Activated CD4-positive, alpha-beta memory T cell treated with anti-CD3 and anti-CD28 coated beads for 36 hours (primary cell): Measurements from ENCODE around the gene PLEKHB1. TPM values are rescaled to one million over a fixed set of nuclear protein-coding genes. Genes with fewer than 3 reads are reported as not detected.

Experiments
- CTCF ChIA-PET: fragments of 350-600 bp; sonication (Branson Sonifier 250); formaldehyde crosslinking; loops from one replicate; lab custom pipeline; 2021; ENCODE audit warnings: antibody characterized with exemption, inconsistent platforms; lab: Charles Lee
- POLR2A ChIA-PET: fragments of 350-600 bp; sonication (Branson Sonifier 250); formaldehyde crosslinking; loops from one replicate; lab custom pipeline; 2021; ENCODE audit warnings: antibody characterized with exemption; lab: Charles Lee
- DNase-seq: peaks from one replicate; pipeline ENCODE4 v3.0.0-alpha.2; 2020
- H3K27ac Mint-ChIP-seq: one replicate; pipeline ENCODE4 v1.8.0; 2021; ENCODE audit warnings: mixed read lengths
- H3K27me3 Mint-ChIP-seq: one replicate; pipeline ENCODE4 v1.8.0; 2021; ENCODE audit warnings: mixed read lengths
- H3K36me3 Mint-ChIP-seq: one replicate; pipeline ENCODE4 v1.8.0; 2021; ENCODE audit warnings: mixed read lengths
- H3K4me1 Mint-ChIP-seq: one replicate; pipeline ENCODE4 v1.8.0; 2021; ENCODE audit warnings: low read depth, mixed read lengths
- H3K4me3 Mint-ChIP-seq: one replicate; pipeline ENCODE4 v1.8.0; 2021; ENCODE audit warnings: mild to moderate bottlenecking, mixed read lengths
- H3K9me3 Mint-ChIP-seq: one replicate; pipeline ENCODE4 v1.8.0; 2021; ENCODE audit warnings: mixed read lengths
- intact Hi-C: fragments of 100-400 bp; cut with micrococcal nuclease; formaldehyde crosslinking; loops from one replicate; pipeline ENCODE4 v1.15.1; 2023
- total RNA-seq, 2 experiments: library from RNA; stranded (reverse); gene quantifications; one replicate each; pipeline ENCODE4 v1.2.3, GENCODE V29; 2021

Gene PLEKHB1
- total RNA-seq, 2 experiments from 2014 or later: 13.2 to 16.0 TPM

GRCh38 chr11:73648571-73649046, 2.2 kb downstream of the PLEKHB1 start:
- Mint-ChIP-seq H3K9me3 (no peaks in the 10 kb centered on the region), H3K36me3 (no peaks in the 10 kb centered on the region), H3K27ac (no peak overlapping the region), H3K27me3 (no peaks in the 10 kb centered on the region), H3K4me1 (peaks cover 7% of the 10 kb centered on the region), H3K4me3 (no peak overlapping the region)
- DNase-seq: no peak
- ChIA-PET CTCF (interaction anchor here (1.8 to 5.1 kb wide), 3 partner anchors 11 to 299 kb away, joined by 6 to 28 read pairs (median 11); no protein-coding TSS in a partner anchor), POLR2A (no interaction called here)
- intact Hi-C loops: no loop called here

DNA sequence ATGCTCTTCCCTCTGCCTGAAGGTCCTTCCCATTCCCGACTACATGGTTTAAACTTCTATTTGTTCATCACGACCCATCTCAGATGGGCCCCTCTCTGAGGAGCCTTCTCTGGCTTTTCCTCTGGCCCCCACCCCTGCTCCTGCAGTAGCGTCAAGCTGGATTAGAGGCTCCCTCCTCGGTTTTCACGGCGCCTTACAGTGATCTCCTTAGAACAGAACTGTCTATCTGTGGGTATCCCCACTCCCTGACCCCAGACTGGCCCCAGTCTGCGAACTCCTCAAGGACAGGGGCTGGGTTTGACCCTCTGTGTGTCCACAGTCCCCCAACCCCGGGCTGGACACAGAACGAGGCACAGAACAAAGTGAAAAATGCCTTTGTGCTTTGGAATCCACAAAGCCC, 2.8 kb downstream of the PLEKHB1 start:
- no peak overlapping the region for H3K4me3 Mint-ChIP-seq
- CTCF ChIA-PET: interaction anchor here (2.5 to 5.1 kb wide), 2 partner anchors 11 to 23 kb away, joined by 11 to 28 read pairs; no protein-coding TSS in a partner anchor
- peaks cover 7% of the 10 kb centered on the region for H3K4me1 Mint-ChIP-seq
- H3K9me3 Mint-ChIP-seq: no peaks in the 10 kb centered on the region
- intact Hi-C loops: no loop called here
- H3K27ac Mint-ChIP-seq: no peak overlapping the region
- POLR2A ChIA-PET: no interaction called here
- DNase-seq: no peak
- no peaks in the 10 kb centered on the region for H3K27me3 Mint-ChIP-seq
- H3K36me3 Mint-ChIP-seq: no peaks in the 10 kb centered on the region

DNA sequence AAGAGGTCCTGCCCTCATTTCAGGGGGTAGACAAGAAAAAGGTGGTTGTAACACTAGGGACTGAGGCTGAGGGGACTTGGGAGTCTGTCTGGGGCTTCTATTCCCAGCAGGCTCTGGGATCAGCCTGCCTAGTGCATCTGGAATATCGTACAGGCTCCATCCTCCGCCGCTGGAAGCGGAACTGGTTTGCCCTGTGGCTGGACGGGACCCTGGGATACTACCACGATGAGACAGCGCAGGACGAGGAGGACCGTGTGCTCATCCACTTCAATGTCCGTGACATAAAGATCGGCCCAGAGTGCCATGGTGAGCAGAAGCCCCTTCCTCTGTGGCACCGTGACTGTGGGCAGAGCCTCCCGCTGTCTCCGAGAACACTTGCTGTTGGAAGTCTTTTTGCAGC, 4.0 kb downstream of the PLEKHB1 start:
- Mint-ChIP-seq H3K9me3 (no peaks in the 10 kb centered on the region), H3K27ac (no peak overlapping the region), H3K36me3 (no peaks in the 10 kb centered on the region), H3K4me3 (no peak overlapping the region), H3K27me3 (no peaks in the 10 kb centered on the region), H3K4me1 (peaks cover 7% of the 10 kb centered on the region)
- POLR2A ChIA-PET: no interaction called here
- CTCF ChIA-PET: interaction anchor here (2.5 to 5.1 kb wide), 2 partner anchors 10 to 24 kb away, joined by 11 to 28 read pairs; no protein-coding TSS in a partner anchor
- intact Hi-C loops: no loop called here
- no peak for DNase-seq

DNA sequence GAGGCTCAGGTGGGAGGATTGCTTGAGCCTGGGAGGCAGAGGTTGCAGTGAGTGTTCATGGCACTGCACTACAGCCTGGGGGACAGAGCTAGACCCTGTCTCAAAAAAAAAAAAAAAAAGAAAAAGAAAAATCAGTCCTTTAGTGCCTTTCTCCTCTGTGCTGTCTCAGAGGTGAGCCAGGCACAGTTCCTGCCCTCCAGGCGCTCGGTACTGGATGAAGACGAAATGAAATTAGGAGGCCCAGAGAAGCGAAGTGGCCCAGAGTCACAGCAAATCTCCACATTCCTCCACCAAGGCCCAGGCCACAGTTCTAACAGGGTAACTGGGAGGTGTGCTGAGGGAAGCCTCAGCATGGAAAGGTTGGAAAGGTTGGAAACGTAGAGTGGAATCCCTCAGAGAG, 4.9 kb downstream of the PLEKHB1 start:
- H3K4me1 Mint-ChIP-seq: peaks cover 7% of the 10 kb centered on the region
- intact Hi-C loops: no loop called here
- CTCF ChIA-PET: no interaction called here

DNA sequence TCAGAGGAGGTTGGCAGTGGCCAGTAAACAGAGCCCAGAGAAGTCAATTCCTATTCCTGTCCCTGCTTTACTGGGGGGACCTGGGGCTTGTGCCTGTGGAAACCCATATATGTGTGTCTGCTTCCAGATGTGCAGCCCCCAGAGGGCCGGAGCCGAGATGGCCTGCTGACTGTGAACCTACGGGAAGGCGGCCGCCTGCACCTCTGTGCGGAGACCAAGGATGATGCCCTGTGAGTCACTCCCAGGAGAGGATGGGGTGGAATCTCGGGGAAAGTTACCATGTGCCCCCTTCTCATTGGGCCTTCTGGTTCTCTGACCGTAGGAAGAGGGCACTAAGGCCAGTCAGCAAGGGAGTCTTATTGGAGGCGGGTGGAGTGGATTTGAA, 5.3 kb downstream of the PLEKHB1 start:
- H3K27ac Mint-ChIP-seq: no peak overlapping the region
- H3K4me3 Mint-ChIP-seq: no peak overlapping the region
- H3K4me1 Mint-ChIP-seq: peaks cover 7% of the 10 kb centered on the region
- ChIA-PET POLR2A (no interaction called here), CTCF (no interaction called here)
- no peaks in the 10 kb centered on the region for H3K27me3 Mint-ChIP-seq
- H3K36me3 Mint-ChIP-seq: no peaks in the 10 kb centered on the region
- no peak for DNase-seq
- no peaks in the 10 kb centered on the region for H3K9me3 Mint-ChIP-seq
- intact Hi-C loops: no loop called here

More for the DNA sequence above, 4.9 kb downstream of the PLEKHB1 start:
- Mint-ChIP-seq H3K27me3 (no peaks in the 10 kb centered on the region), H3K9me3 (no peaks in the 10 kb centered on the region), H3K4me3 (no peak overlapping the region), H3K36me3 (no peaks in the 10 kb centered on the region), H3K27ac (no peak overlapping the region)
- DNase-seq: no peak
- POLR2A ChIA-PET: no interaction called here

- CTCF ChIA-PET: no interaction called here
- H3K27me3 Mint-ChIP-seq: no peaks in the 10 kb centered on the region
- peaks cover 5% of the 10 kb centered on the region for H3K4me1 Mint-ChIP-seq
- intact Hi-C loops: no loop called here
- H3K4me3 Mint-ChIP-seq: no peak overlapping the region
- no peak overlapping the region for H3K27ac Mint-ChIP-seq
- POLR2A ChIA-PET: no interaction called here
- no peaks in the 10 kb centered on the region for H3K36me3 Mint-ChIP-seq
- H3K9me3 Mint-ChIP-seq: no peaks in the 10 kb centered on the region
- DNase-seq: no peak
Observed at GRCh38 chr11:73652046-73652730, 5.8 kb downstream of the PLEKHB1 start.

DNA sequence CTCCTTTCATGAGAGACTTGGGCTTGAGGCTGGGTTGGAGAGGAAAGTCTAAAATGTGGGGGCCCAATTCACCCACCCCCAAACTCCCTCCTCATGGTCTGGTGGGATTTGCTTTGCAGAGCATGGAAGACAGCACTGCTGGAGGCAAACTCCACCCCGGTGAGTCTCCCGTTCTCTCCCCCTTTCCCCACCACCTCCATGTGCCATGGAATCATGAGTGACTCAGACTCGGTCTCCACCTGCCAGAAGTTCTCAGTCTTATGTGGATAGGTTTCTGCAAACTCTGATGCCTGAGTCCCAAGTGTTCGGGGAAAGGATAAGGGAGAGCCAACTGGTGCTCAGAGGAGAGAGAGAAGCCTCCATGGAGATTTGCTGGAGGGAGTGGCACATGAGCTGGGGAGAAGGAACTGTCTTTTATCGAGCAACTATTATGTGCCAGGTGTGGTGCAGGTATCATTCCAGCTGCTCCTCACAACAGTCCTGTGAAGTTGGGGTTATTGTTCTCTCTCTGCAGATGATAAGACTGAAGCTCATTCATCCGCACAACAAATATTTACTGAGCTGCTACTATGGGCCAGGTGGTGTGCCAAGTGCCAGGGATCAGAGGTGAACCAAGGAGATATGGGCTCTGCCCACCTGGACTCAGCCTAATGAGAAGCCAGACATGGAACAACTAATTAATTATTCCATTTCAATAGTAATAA, 6.6 kb downstream of the PLEKHB1 start:
- Mint-ChIP-seq H3K27ac (no peak overlapping the region), H3K27me3 (no peaks in the 10 kb centered on the region), H3K9me3 (no peaks in the 10 kb centered on the region), H3K36me3 (no peaks in the 10 kb centered on the region), H3K4me3 (no peak overlapping the region), H3K4me1 (no peaks in the 10 kb centered on the region)
- intact Hi-C loops: no loop called here
- no peak for DNase-seq
- ChIA-PET POLR2A (no interaction called here), CTCF (interaction anchor here (0.8 to 4.4 kb wide), 2 partner anchors 27 to 174 kb away, joined by 3 to 19 read pairs; no protein-coding TSS in a partner anchor)

- no peaks in the 10 kb centered on the region for H3K9me3 Mint-ChIP-seq
- ChIA-PET POLR2A (no interaction called here), CTCF (interaction anchor here (0.8 to 4.4 kb wide), 2 partner anchors 28 to 175 kb away, joined by 3 to 19 read pairs; no protein-coding TSS in a partner anchor)
- intact Hi-C loops: no loop called here
- no peaks in the 10 kb centered on the region for H3K27me3 Mint-ChIP-seq
- DNase-seq: no peak
- H3K36me3 Mint-ChIP-seq: no peaks in the 10 kb centered on the region
- no peak overlapping the region for H3K27ac Mint-ChIP-seq
- no peak overlapping the region for H3K4me3 Mint-ChIP-seq
- no peaks in the 10 kb centered on the region for H3K4me1 Mint-ChIP-seq
Observed at GRCh38 chr11:73653996-73654395, 7.6 kb downstream of the PLEKHB1 start.

- Mint-ChIP-seq H3K9me3 (no peaks in the 10 kb centered on the region), H3K27ac (no peak overlapping the region), H3K36me3 (no peaks in the 10 kb centered on the region), H3K4me3 (no peak overlapping the region), H3K4me1 (no peaks in the 10 kb centered on the region), H3K27me3 (no peaks in the 10 kb centered on the region)
- intact Hi-C loops: no loop called here
- CTCF ChIA-PET: interaction anchor here (4.4 kb wide), 1 partner anchor 29 kb away, joined by 19 read pairs; no protein-coding TSS in a partner anchor
- no peak for DNase-seq
- POLR2A ChIA-PET: no interaction called here
Observed at GRCh38 chr11:73654482-73655021, 8.2 kb downstream of the PLEKHB1 start.

- no peak for DNase-seq
- Mint-ChIP-seq H3K9me3 (no peaks in the 10 kb centered on the region), H3K36me3 (no peaks in the 10 kb centered on the region), H3K4me1 (no peaks in the 10 kb centered on the region), H3K27me3 (no peaks in the 10 kb centered on the region), H3K4me3 (no peak overlapping the region), H3K27ac (no peak overlapping the region)
- intact Hi-C loops: no loop called here
- ChIA-PET CTCF (interaction anchor here (1.0 to 4.4 kb wide), 2 partner anchors 30 to 177 kb away, joined by 3 to 19 read pairs; no protein-coding TSS in a partner anchor), POLR2A (no interaction called here)
Observed at GRCh38 chr11:73655686-73656085, 9.3 kb downstream of the PLEKHB1 start.

DNA sequence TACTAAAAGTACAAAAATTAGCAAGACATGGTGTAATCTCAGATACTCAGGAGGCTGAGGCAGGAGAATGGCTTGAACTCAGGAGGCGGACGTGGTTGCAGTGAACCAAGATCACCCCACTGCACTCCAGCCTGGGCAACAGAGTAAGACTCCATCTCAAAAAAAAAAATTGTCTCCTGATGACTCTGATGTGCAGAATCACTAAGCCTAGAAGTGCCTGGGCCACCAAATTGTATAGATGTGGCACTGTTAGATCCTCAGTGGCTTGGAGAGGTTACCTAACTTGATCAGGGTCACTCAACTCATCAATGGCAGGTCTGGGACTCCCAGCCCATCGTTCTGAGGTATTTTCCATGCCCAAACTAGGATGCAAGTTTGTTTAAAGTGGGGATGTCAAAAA, 10.6 kb downstream of the PLEKHB1 start:
- POLR2A ChIA-PET: no interaction called here
- intact Hi-C loops: no loop called here
- Mint-ChIP-seq H3K27me3 (no peaks in the 10 kb centered on the region), H3K27ac (no peak overlapping the region), H3K36me3 (no peaks in the 10 kb centered on the region), H3K9me3 (no peaks in the 10 kb centered on the region), H3K4me1 (peaks cover 3% of the 10 kb centered on the region), H3K4me3 (no peak overlapping the region)
- CTCF ChIA-PET: interaction anchor here (4.4 kb wide), 1 partner anchor 31 kb away, joined by 19 read pairs; no protein-coding TSS in a partner anchor
- no peak for DNase-seq

- CTCF ChIA-PET: interaction anchor here (0.8 to 5.3 kb wide), 26 partner anchors 11 to 353 kb away, joined by 3 to 173 read pairs (median 5); partner anchors contain the start of genes ARHGEF17 and PLEKHB1
- Mint-ChIP-seq H3K36me3 (no peaks in the 10 kb centered on the region), H3K27ac (no peak overlapping the region), H3K4me1 (peaks cover 3% of the 10 kb centered on the region), H3K4me3 (no peak overlapping the region), H3K27me3 (no peaks in the 10 kb centered on the region), H3K9me3 (no peaks in the 10 kb centered on the region)
- DNase-seq: no peak
- POLR2A ChIA-PET: no interaction called here
- intact Hi-C loops: no loop called here
Observed at GRCh38 chr11:73659961-73660360, 13.6 kb downstream of the PLEKHB1 start.
